NCI-H146 treated with DMSO at 0.1 percent for 48 hours (cell line): Measurements from ENCODE around the gene PTPN23.
A peak's percentile ranks its signal among the peaks of the same experiment; 100 is the strongest.
"Not testable (repeated sequence)": the region's sequence is repeated elsewhere in the genome, so short reads cannot be mapped to it uniquely, and the experiment has no call there.

Experiments used
- DNase-seq: peaks from one replicate; lab custom pipeline; 2025; ENCODE audit not compliant: unreplicated experiment; lab: John Stamatoyannopoulos, UW

PTPN23 gene

GRCh38 chr3:47380601-47381316, at the start of gene PTPN23:
Gene PTPN23 (plus strand): TSS chr3:47381021. CDS start chr3:47381097, 76 bp downstream.
- peak; percentile 95 for DNase-seq

- DNase-seq: no peak
These were observed 46.9 kb upstream of the PTPN23 start for GRCh38 chr3:47333907-47334306.

GRCh38 chr3:47337656-47338055, 43.2 kb upstream of the PTPN23 start:
- DNase-seq: no peak

GRCh38 chr3:47339951-47340350, 40.9 kb upstream of the PTPN23 start:
- DNase-seq: no peak

GRCh38 chr3:47340866-47341265, 40.0 kb upstream of the PTPN23 start:
- no peak for DNase-seq

- no peak for DNase-seq
These were observed 38.7 kb upstream of the PTPN23 start for GRCh38 chr3:47342151-47342550.

GRCh38 chr3:47342812-47343211, 38.0 kb upstream of the PTPN23 start:
- DNase-seq: no peak

GRCh38 chr3:47343471-47343971, 37.3 kb upstream of the PTPN23 start:
- DNase-seq: no peak

GRCh38 chr3:47344971-47345370, 35.9 kb upstream of the PTPN23 start:
- no peak for DNase-seq

GRCh38 chr3:47347217-47347801, 33.5 kb upstream of the PTPN23 start:
- no peak for DNase-seq

- no peak for DNase-seq
These were observed 32.2 kb upstream of the PTPN23 start for GRCh38 chr3:47348411-47349154.

GRCh38 chr3:47355010-47355409, 25.8 kb upstream of the PTPN23 start:
- DNase-seq: no peak

- no peak for DNase-seq
These were observed 24.6 kb upstream of the PTPN23 start for GRCh38 chr3:47356201-47356600.

GRCh38 chr3:47359323-47359722, 21.5 kb upstream of the PTPN23 start:
- no peak for DNase-seq

- DNase-seq: not testable (repeated sequence)
These were observed 20.7 kb upstream of the PTPN23 start for GRCh38 chr3:47360110-47360517.

- no peak for DNase-seq
These were observed 18.1 kb upstream of the PTPN23 start for GRCh38 chr3:47362701-47363100.

- no peak for DNase-seq
These were observed 15.3 kb upstream of the PTPN23 start for GRCh38 chr3:47365213-47366153.

- no peak for DNase-seq
These were observed 14.0 kb upstream of the PTPN23 start for GRCh38 chr3:47366833-47367232.

- DNase-seq: no peak
These were observed 13.2 kb upstream of the PTPN23 start for GRCh38 chr3:47367631-47368030.

- not testable (repeated sequence) for DNase-seq
These were observed 10.8 kb upstream of the PTPN23 start for GRCh38 chr3:47370020-47370419.
